HepG2 (cell line): ENCODE results near the gene ATP5MC2. TPM values are rescaled to one million over a fixed set of nuclear protein-coding genes. Genes with fewer than 3 reads are reported as not detected.

Experiments
- CBFB ChIP-seq: sonication (generic); formaldehyde crosslinking; IDR thresholded peaks from 2 replicates; pipeline ENCODE4 v1.4.0; 2020; ENCODE audit warnings: missing genetic modification reagents
- CBX2 ChIP-seq, 2 experiments: fragments of 200-600 bp in 1 of 2; sonication (generic); formaldehyde crosslinking in 1 of 2; IDR thresholded peaks; 2 replicates each; pipeline versions ENCODE4 v1.7.0 to v1.8.1; 2018 to 2022; ENCODE audit warnings: low read depth in 2 of 2, low read length in 1 of 2, mild to moderate bottlenecking in 1 of 2, missing genetic modification reagents in 1 of 2
- ELF1 ChIP-seq: sonication (generic); formaldehyde crosslinking; IDR thresholded peaks from 2 replicates; pipeline ENCODE4 v1.4.0; 2020; ENCODE audit warnings: missing genetic modification reagents
- ERF ChIP-seq: IDR thresholded peaks from 2 replicates; pipeline ENCODE4 v1.6.1; 2018; ENCODE audit warnings: missing biosample characterization, missing genetic modification reagents
- KLF6 ChIP-seq: IDR thresholded peaks from 2 replicates; pipeline ENCODE4 v1.8.0; 2016; ENCODE audit warnings: missing biosample characterization, missing genetic modification reagents
- RAD51 ChIP-seq: fragments of 450-650 bp; IDR thresholded peaks from 2 replicates; pipeline ENCODE4 v1.6.1; 2016; ENCODE audit warnings: borderline replicate concordance
- SALL1 ChIP-seq: sonication (generic); formaldehyde crosslinking; IDR thresholded peaks from 2 replicates; pipeline ENCODE4 v1.8.0; 2022; ENCODE audit warnings: mild to moderate bottlenecking, missing genetic modification reagents
- STAT6 ChIP-seq: sonication (generic); formaldehyde crosslinking; IDR thresholded peaks from 2 replicates; pipeline ENCODE4 v1.4.0; 2020; ENCODE audit warnings: missing genetic modification reagents, mild to moderate bottlenecking, borderline replicate concordance
- ZNF615 ChIP-seq: sonication (generic); formaldehyde crosslinking; IDR thresholded peaks from 2 replicates; pipeline ENCODE4 v1.5.0; 2020; ENCODE audit warnings: mild to moderate bottlenecking, missing genetic modification reagents, borderline replicate concordance
- ZNF674 ChIP-seq: sonication (generic); formaldehyde crosslinking; IDR thresholded peaks from 2 replicates; pipeline ENCODE4 v1.5.0; 2020; ENCODE audit warnings: low read depth, mild to moderate bottlenecking, missing genetic modification reagents
- ZNF83 ChIP-seq: sonication (generic); formaldehyde crosslinking; IDR thresholded peaks from 2 replicates; pipeline ENCODE4 v1.4.0; 2020; ENCODE audit warnings: missing genetic modification reagents, mild to moderate bottlenecking, borderline replicate concordance
- ZNF878 ChIP-seq: sonication (generic); formaldehyde crosslinking; IDR thresholded peaks from 2 replicates; pipeline ENCODE4 v1.8.1; 2023; ENCODE audit warnings: mild to moderate bottlenecking, missing genetic modification reagents, moderate library complexity
- ZZZ3 ChIP-seq: sonication (generic); formaldehyde crosslinking; IDR thresholded peaks from 2 replicates; pipeline ENCODE4 v1.4.0; 2020; ENCODE audit warnings: missing genetic modification reagents, mild to moderate bottlenecking, borderline replicate concordance
- polyA plus RNA-seq, 8 experiments: library from polyadenylated mRNA; depleted of rRNA in 3 of 8; stranded (reverse) in 7 of 8; unstranded in 1 of 8; fragments of >200 nt; fragmentation: Illumina TruSeq in 4 of 8; extraction: Trizol in 4 of 8; gene quantifications; 2 replicates each; pipeline versions ENCODE4 v1.2.1 to v1.2.3, GENCODE V29; 2011 to 2016; ENCODE audit warnings: low read depth in 4 of 8, missing spikeins in 1 of 8, mixed read lengths in 1 of 8; ENCODE audit not compliant: insufficient read depth in 1 of 8
- total RNA-seq, 5 experiments: library from RNA; depleted of rRNA; stranded (reverse); fragments of >200 nt; fragmentation: Illumina TruSeq; extraction: Trizol; gene quantifications; 2 replicates each; pipeline ENCODE4 v1.2.3, GENCODE V29; 2016; ENCODE audit warnings: low read depth in 1 of 5
- TF ChIP-seq, protein P1 (sequence below): sonication (generic); formaldehyde crosslinking; IDR thresholded peaks from 2 replicates; pipeline ENCODE4 v1.5.1; 2020; ENCODE audit warnings: mild to moderate bottlenecking, missing genetic modification reagents, borderline replicate concordance
- TF ChIP-seq, protein P2 (sequence below): sonication (generic); formaldehyde crosslinking; IDR thresholded peaks from 2 replicates; pipeline ENCODE4 v1.4.0; 2020; ENCODE audit warnings: mild to moderate bottlenecking, missing genetic modification reagents
- TF ChIP-seq, protein P3 (sequence below): sonication (generic); formaldehyde crosslinking; IDR thresholded peaks from 2 replicates; pipeline ENCODE4 v1.4.0; 2020; ENCODE audit warnings: missing genetic modification reagents, mild to moderate bottlenecking, borderline replicate concordance

ATP5MC2 gene
- total and polyA plus RNA-seq, 2 of the 13 experiments (the other 11 are each of a cell fraction or from before 2014, with no cell fraction given) = 230 to 257 TPM

DNA sequence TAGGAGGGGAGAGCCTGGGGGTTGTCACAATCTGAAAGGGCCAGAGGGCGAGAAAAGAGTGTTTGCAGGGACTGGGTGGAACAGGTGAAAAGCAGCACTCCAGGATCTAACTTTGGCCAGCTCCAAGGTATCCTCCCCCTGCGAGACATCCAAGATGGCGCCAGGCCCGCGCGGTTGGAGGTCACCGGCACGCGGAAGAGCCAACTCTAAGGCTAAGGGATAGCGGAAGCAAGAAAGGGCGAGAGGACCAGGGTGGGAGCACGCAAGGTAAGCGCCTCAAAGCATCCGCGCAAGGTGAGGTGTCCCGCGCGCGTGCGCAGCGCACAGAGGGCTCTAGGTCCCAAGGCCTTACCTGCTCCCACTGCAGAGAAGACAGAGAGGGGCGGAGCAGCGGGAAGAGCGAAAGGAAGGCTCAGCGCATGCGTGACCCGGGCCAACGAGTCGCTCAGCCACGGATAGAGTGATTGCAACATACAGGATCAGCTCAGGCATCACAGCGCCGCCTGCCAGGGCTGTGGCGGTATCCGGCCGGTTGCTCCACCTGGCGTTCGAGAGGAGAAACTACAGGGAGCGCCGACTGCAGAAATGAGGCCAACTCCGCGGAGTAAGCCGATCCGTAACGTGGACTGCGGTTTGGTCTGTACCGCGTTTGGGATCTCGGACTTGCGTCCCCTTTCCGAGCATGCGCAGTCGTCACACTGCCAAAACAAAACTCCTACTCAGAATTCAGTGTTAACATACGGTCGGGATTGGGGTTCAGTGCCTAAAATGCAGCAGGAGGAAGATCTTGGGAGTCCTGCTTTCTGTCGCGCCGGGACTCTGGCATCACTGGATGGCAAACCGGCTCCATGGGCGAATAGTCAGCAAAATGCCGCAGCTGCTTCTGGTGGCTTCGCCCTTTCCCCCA, at the start of gene ATP5MC2 (continued):
- no peak for TF ChIP-seq CBX2 (IDR thresholded peaks at IDR 0.05; ENCODE audit: low read depth, low read length)
- no peak for TF ChIP-seq CBX2 (CRISPR knock-in tag; IDR thresholded peaks at IDR 0.05; ENCODE audit: low read depth)
- peak; percentile 71 for TF ChIP-seq KLF6
- TF ChIP-seq, protein P1, sequence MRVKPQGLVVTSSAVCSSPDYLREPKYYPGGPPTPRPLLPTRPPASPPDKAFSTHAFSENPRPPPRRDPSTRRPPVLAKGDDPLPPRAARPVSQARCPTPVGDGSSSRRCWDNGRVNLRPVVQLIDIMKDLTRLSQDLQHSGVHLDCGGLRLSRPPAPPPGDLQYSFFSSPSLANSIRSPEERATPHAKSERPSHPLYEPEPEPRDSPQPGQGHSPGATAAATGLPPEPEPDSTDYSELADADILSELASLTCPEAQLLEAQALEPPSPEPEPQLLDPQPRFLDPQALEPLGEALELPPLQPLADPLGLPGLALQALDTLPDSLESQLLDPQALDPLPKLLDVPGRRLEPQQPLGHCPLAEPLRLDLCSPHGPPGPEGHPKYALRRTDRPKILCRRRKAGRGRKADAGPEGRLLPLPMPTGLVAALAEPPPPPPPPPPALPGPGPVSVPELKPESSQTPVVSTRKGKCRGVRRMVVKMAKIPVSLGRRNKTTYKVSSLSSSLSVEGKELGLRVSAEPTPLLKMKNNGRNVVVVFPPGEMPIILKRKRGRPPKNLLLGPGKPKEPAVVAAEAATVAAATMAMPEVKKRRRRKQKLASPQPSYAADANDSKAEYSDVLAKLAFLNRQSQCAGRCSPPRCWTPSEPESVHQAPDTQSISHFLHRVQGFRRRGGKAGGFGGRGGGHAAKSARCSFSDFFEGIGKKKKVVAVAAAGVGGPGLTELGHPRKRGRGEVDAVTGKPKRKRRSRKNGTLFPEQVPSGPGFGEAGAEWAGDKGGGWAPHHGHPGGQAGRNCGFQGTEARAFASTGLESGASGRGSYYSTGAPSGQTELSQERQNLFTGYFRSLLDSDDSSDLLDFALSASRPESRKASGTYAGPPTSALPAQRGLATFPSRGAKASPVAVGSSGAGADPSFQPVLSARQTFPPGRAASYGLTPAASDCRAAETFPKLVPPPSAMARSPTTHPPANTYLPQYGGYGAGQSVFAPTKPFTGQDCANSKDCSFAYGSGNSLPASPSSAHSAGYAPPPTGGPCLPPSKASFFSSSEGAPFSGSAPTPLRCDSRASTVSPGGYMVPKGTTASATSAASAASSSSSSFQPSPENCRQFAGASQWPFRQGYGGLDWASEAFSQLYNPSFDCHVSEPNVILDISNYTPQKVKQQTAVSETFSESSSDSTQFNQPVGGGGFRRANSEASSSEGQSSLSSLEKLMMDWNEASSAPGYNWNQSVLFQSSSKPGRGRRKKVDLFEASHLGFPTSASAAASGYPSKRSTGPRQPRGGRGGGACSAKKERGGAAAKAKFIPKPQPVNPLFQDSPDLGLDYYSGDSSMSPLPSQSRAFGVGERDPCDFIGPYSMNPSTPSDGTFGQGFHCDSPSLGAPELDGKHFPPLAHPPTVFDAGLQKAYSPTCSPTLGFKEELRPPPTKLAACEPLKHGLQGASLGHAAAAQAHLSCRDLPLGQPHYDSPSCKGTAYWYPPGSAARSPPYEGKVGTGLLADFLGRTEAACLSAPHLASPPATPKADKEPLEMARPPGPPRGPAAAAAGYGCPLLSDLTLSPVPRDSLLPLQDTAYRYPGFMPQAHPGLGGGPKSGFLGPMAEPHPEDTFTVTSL (CRISPR knock-in tag) = no peak
- TF ChIP-seq ELF1 (CRISPR knock-in tag) = peak; percentile 79
- TF ChIP-seq SALL1 (CRISPR knock-in tag) = peak; percentile 96
- TF ChIP-seq, protein P2, sequence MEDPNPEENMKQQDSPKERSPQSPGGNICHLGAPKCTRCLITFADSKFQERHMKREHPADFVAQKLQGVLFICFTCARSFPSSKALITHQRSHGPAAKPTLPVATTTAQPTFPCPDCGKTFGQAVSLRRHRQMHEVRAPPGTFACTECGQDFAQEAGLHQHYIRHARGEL (CRISPR knock-in tag) = 0 out of 2 replicates have a peak, but pooled peaks have one; percentile 37
- TF ChIP-seq, protein P3, sequence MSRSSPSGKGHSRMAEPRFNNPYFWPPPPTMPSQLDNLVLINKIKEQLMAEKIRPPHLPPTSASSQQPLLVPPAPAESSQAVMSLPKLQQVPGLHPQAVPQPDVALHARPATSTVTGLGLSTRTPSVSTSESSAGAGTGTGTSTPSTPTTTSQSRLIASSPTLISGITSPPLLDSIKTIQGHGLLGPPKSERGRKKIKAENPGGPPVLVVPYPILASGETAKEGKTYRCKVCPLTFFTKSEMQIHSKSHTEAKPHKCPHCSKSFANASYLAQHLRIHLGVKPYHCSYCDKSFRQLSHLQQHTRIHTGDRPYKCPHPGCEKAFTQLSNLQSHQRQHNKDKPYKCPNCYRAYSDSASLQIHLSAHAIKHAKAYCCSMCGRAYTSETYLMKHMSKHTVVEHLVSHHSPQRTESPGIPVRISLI (CRISPR knock-in tag) = peak; percentile 62; the same call in 1 of the 2 replicates
- 0 out of 2 replicates have a peak, but pooled peaks have one; percentile 21 for TF ChIP-seq ZNF615 (CRISPR knock-in tag)
- TF ChIP-seq ZNF878 (CRISPR knock-in tag) = no peak; the same call in 1 of the 2 replicates
- no peak for TF ChIP-seq ZNF674
- no peak for TF ChIP-seq RAD51
- peak; percentile 96 for TF ChIP-seq CBFB (CRISPR knock-in tag)
- TF ChIP-seq ERF (CRISPR knock-in tag) = peak; percentile 96
- peak; percentile 70; the same call in 1 of the 2 replicates for TF ChIP-seq ZZZ3 (CRISPR knock-in tag)
- TF ChIP-seq ZNF83 (CRISPR knock-in tag) = peak; percentile 88; the same call in 1 of the 2 replicates
- TF ChIP-seq STAT6 (CRISPR knock-in tag) = peak; percentile 87
